ENCODE data around the gene XYLT1. TPM values are rescaled to one million over a fixed set of nuclear protein-coding genes. Genes with fewer than 3 reads are reported as not detected.

The XYLT1 gene
- total and polyA plus RNA-seq, 9 of the 15 experiments (the other 6 are each of a cell fraction or from before 2014, with no cell fraction given), result 0.03 to 0.09 (median 0.08) TPM; not detected in 6

DNA sequence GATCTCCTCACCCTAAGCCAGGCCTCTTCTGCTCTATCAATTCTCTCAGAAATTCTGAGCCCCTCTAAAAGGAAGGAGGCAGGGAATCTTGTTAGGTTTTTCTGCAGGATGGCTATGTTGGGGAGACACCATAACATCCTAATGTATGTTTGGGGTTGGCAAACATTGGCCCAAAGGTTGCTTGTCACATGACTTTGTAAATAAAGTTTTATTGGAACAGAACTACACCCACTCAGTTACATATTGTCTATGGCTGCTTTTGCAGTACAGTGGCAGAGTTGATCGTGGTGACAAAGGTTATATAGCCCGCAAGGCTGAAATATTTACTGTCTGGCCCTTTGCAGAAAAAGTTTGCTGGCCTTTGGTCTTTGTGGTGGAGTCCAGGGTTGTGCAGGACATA is 409.4 kb downstream of the XYLT1 start (continued):
- TF ChIP-seq THRA (IDR thresholded peaks at IDR 0.05) (no peak), ATF1 (CRISPR knock-in tag; IDR thresholded peaks at IDR 0.05) (no peak), ATF1 (tag; IDR thresholded peaks at IDR 0.05) (no peak), FOSL1 (tag; conservative IDR thresholded peaks at IDR 0.05) (no peak), NONO (IDR thresholded peaks at IDR 0.05; ENCODE audit: low read depth in 2 of 2, low read length in 1 of 2) (no peak), THRAP3 (IDR thresholded peaks at IDR 0.05; ENCODE audit: borderline replicate concordance) (no peak), SP2 (IDR thresholded peaks at IDR 0.05; ENCODE audit: extremely low read depth, low read depth, low read length, poor library complexity, severe bottlenecking) (no peak), BCL6 (CRISPR knock-in tag; IDR thresholded peaks at IDR 0.05) (no peak)
- TF ChIP-seq, protein P1, sequence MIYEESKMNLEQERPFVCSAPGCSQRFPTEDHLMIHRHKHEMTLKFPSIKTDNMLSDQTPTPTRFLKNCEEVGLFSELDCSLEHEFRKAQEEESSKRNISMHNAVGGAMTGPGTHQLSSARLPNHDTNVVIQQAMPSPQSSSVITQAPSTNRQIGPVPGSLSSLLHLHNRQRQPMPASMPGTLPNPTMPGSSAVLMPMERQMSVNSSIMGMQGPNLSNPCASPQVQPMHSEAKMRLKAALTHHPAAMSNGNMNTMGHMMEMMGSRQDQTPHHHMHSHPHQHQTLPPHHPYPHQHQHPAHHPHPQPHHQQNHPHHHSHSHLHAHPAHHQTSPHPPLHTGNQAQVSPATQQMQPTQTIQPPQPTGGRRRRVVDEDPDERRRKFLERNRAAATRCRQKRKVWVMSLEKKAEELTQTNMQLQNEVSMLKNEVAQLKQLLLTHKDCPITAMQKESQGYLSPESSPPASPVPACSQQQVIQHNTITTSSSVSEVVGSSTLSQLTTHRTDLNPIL (CRISPR knock-in tag; IDR thresholded peaks at IDR 0.05), result no peak
- TF ChIP-seq, protein P2, sequence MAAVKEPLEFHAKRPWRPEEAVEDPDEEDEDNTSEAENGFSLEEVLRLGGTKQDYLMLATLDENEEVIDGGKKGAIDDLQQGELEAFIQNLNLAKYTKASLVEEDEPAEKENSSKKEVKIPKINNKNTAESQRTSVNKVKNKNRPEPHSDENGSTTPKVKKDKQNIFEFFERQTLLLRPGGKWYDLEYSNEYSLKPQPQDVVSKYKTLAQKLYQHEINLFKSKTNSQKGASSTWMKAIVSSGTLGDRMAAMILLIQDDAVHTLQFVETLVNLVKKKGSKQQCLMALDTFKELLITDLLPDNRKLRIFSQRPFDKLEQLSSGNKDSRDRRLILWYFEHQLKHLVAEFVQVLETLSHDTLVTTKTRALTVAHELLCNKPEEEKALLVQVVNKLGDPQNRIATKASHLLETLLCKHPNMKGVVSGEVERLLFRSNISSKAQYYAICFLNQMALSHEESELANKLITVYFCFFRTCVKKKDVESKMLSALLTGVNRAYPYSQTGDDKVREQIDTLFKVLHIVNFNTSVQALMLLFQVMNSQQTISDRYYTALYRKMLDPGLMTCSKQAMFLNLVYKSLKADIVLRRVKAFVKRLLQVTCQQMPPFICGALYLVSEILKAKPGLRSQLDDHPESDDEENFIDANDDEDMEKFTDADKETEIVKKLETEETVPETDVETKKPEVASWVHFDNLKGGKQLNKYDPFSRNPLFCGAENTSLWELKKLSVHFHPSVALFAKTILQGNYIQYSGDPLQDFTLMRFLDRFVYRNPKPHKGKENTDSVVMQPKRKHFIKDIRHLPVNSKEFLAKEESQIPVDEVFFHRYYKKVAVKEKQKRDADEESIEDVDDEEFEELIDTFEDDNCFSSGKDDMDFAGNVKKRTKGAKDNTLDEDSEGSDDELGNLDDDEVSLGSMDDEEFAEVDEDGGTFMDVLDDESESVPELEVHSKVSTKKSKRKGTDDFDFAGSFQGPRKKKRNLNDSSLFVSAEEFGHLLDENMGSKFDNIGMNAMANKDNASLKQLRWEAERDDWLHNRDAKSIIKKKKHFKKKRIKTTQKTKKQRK (IDR thresholded peaks at IDR 0.05; ENCODE audit: borderline replicate concordance, low read depth, low read length), result no peak

Data from K562 (cell line).